ENCODE measurements around the gene RIMKLA.

Gene RIMKLA

GRCh38 chr1:42430286-42431135 lies 49.9 kb downstream of the RIMKLA start:
- TF ChIP-seq BHLHE40 (IDR thresholded peaks at IDR 0.05; ENCODE audit: borderline replicate concordance) (no peak), CTBP1 (IDR thresholded peaks at IDR 0.05; ENCODE audit: borderline replicate concordance) (no peak), FOXK2 (IDR thresholded peaks at IDR 0.05) (no peak), LEF1 (IDR thresholded peaks at IDR 0.05; ENCODE audit: borderline replicate concordance) (no peak), ARNT (IDR thresholded peaks at IDR 0.05) (no peak), SP1 (IDR thresholded peaks at IDR 0.05) (no peak), PKNOX1 (IDR thresholded peaks at IDR 0.05) (no peak), SUZ12 (IDR thresholded peaks at IDR 0.05) (no peak), FOXA1 (IDR thresholded peaks at IDR 0.05) (no peak), L3MBTL2 (conservative IDR thresholded peaks at IDR 0.05) (no peak), TARDBP (IDR thresholded peaks at IDR 0.05) (no peak), ELF4 (IDR thresholded peaks at IDR 0.05) (no peak), ZNF384 (IDR thresholded peaks at IDR 0.05) (no peak)
- no peak for DNase-seq (ENCODE audit: extremely low spot score)
- CTCF ChIA-PET, result interaction anchor here (0.6 kb wide), 1 partner anchor 164 kb away, joined by 3 read pairs; no protein-coding TSS in a partner anchor
- POLR2A ChIA-PET, result no interaction called here

DNA sequence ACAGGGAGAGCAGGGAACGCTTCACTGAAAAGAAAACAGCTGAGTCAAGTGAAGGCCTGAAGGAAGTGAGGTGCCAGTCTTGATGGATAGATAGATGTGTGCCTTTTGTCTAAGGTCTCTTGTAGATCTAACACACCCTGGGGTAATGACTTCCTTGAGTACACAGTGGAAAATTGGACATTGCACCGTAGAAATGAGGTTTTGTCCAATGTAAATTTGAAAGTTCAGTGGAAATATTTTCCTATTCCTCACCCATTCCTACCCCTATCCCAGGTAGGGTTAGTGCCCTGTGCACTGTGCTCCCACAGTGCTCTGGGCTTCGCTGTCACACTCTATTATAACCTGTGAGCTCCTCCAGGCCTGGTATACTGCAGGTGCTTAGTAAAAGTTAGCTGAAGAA lies 50.9 kb downstream of the RIMKLA start:
- DNase-seq (ENCODE audit: extremely low spot score), result no peak
- TF ChIP-seq SUZ12 (IDR thresholded peaks at IDR 0.05) (no peak), ARNT (IDR thresholded peaks at IDR 0.05) (no peak), FOXM1 (IDR thresholded peaks at IDR 0.05; ENCODE audit: borderline replicate concordance) (no peak), BHLHE40 (IDR thresholded peaks at IDR 0.05; ENCODE audit: borderline replicate concordance) (no peak), L3MBTL2 (conservative IDR thresholded peaks at IDR 0.05) (no peak), ZNF384 (IDR thresholded peaks at IDR 0.05) (no peak), CTBP1 (IDR thresholded peaks at IDR 0.05; ENCODE audit: borderline replicate concordance) (no peak), LEF1 (IDR thresholded peaks at IDR 0.05; ENCODE audit: borderline replicate concordance) (no peak)
- POLR2A ChIA-PET, result no interaction called here
- CTCF ChIA-PET, result no interaction called here

- TF ChIP-seq PKNOX1 (IDR thresholded peaks at IDR 0.05) (no peak), CTBP1 (IDR thresholded peaks at IDR 0.05; ENCODE audit: borderline replicate concordance) (no peak), TARDBP (IDR thresholded peaks at IDR 0.05) (no peak), ARNT (IDR thresholded peaks at IDR 0.05) (no peak), FOXA1 (IDR thresholded peaks at IDR 0.05) (no peak), LEF1 (IDR thresholded peaks at IDR 0.05; ENCODE audit: borderline replicate concordance) (no peak), SP1 (IDR thresholded peaks at IDR 0.05) (no peak)
- no peak for DNase-seq (ENCODE audit: extremely low spot score)
- ChIA-PET CTCF (no interaction called here), POLR2A (no interaction called here)
Measured at GRCh38 chr1:42432714-42433113, 52.1 kb downstream of the RIMKLA start.

- no peak for DNase-seq (ENCODE audit: extremely low spot score)
- POLR2A ChIA-PET, result no interaction called here
Measured at GRCh38 chr1:42433369-42433768, 52.8 kb downstream of the RIMKLA start.

GRCh38 chr1:42434340-42434739 lies 53.7 kb downstream of the RIMKLA start:
- TF ChIP-seq FOXA1 (IDR thresholded peaks at IDR 0.05) (no peak), PKNOX1 (IDR thresholded peaks at IDR 0.05) (no peak), TARDBP (IDR thresholded peaks at IDR 0.05) (no peak), BHLHE40 (IDR thresholded peaks at IDR 0.05; ENCODE audit: borderline replicate concordance) (no peak)
- ChIA-PET POLR2A (no interaction called here), CTCF (no interaction called here)

More at GRCh38 chr1:42433369-42433768, 52.8 kb downstream of the RIMKLA start:
- no peak for TF ChIP-seq PKNOX1 (IDR thresholded peaks at IDR 0.05)
- no peak for TF ChIP-seq HDGF (IDR thresholded peaks at IDR 0.05; ENCODE audit: borderline replicate concordance)
- CTCF ChIA-PET, result no interaction called here

DNA sequence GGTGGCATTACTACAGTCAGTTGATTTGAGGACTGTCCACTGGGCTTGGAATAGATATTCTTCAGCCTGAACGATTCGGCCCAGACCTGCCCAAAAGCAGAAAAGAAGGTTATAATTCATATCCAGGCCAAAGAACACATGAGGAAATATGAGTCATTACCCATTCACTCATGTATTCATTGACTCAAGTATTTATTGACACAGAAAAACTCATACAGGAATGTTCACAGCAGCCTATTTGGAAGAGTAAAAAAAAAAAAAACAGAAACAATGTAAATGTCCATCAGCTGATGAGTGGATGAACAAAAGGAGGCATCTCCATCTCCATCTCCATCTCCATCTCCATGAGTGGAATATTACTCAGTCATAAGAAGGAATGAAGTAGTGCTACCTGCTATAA lies 59.3 kb downstream of the RIMKLA start:
- CTCF ChIA-PET, result interaction anchor here (0.6 kb wide), 1 partner anchor 16 kb away, joined by 3 read pairs; no protein-coding TSS in a partner anchor
- POLR2A ChIA-PET, result no interaction called here
- TF ChIP-seq NFRKB (IDR thresholded peaks at IDR 0.05), result no peak
- TF ChIP-seq SP1 (IDR thresholded peaks at IDR 0.05), result no peak
- no peak for TF ChIP-seq ZNF384 (IDR thresholded peaks at IDR 0.05)
- TF ChIP-seq PKNOX1 (IDR thresholded peaks at IDR 0.05), result no peak
- no peak for TF ChIP-seq SUZ12 (IDR thresholded peaks at IDR 0.05)
- no peak for TF ChIP-seq ARNT (IDR thresholded peaks at IDR 0.05)
- no peak for TF ChIP-seq FOXA1 (IDR thresholded peaks at IDR 0.05)
- TF ChIP-seq FOXK2 (IDR thresholded peaks at IDR 0.05), result no peak
- no peak for DNase-seq (ENCODE audit: extremely low spot score)

More at GRCh38 chr1:42434340-42434739, 53.7 kb downstream of the RIMKLA start:
- no peak for DNase-seq (ENCODE audit: extremely low spot score)
